ENCODE data around the gene OR13F1.

OR13F1 gene, protein sequence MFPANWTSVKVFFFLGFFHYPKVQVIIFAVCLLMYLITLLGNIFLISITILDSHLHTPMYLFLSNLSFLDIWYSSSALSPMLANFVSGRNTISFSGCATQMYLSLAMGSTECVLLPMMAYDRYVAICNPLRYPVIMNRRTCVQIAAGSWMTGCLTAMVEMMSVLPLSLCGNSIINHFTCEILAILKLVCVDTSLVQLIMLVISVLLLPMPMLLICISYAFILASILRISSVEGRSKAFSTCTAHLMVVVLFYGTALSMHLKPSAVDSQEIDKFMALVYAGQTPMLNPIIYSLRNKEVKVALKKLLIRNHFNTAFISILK

DNA sequence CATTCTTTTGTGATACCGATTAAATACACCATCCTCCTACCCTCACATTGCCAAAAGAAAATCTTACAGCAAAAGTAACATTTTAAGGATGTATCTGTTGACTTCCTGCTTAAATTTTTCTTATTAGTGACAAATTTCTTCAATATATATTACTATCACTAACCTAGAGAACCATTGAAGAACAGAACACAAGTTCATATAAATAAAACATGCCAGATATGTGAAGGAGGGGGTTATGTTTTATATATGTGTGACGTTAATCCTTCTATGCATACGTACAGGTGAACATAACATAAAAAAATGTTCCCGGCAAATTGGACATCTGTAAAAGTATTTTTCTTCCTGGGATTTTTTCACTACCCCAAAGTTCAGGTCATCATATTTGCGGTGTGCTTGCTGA lies at the start of gene OR13F1:
TSS of gene OR13F1 (plus strand) at position 301 of the 400 bp plus-strand sequence. CDS start at position 301, 0 bp downstream.
- H3K27me3 ChIP-seq (ENCODE audit: low read depth, low read length): no peaks in the 10 kb centered on the region
- H3K4me1 ChIP-seq (ENCODE audit: low read length): no peaks in the 10 kb centered on the region
- H3K36me3 ChIP-seq (replicated peaks; ENCODE audit: low read depth, low read length): no peaks in the 10 kb centered on the region
- H3K4me3 ChIP-seq (ENCODE audit: low read length): no peak within 1 kb of the TSS
- TF ChIP-seq, protein P1, sequence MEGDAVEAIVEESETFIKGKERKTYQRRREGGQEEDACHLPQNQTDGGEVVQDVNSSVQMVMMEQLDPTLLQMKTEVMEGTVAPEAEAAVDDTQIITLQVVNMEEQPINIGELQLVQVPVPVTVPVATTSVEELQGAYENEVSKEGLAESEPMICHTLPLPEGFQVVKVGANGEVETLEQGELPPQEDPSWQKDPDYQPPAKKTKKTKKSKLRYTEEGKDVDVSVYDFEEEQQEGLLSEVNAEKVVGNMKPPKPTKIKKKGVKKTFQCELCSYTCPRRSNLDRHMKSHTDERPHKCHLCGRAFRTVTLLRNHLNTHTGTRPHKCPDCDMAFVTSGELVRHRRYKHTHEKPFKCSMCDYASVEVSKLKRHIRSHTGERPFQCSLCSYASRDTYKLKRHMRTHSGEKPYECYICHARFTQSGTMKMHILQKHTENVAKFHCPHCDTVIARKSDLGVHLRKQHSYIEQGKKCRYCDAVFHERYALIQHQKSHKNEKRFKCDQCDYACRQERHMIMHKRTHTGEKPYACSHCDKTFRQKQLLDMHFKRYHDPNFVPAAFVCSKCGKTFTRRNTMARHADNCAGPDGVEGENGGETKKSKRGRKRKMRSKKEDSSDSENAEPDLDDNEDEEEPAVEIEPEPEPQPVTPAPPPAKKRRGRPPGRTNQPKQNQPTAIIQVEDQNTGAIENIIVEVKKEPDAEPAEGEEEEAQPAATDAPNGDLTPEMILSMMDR (IDR thresholded peaks at IDR 0.05; ENCODE audit: low read depth, low read length): no peak
- TF ChIP-seq EZH2phosphoT487 (IDR thresholded peaks at IDR 0.05; ENCODE audit: low read depth): no peak
- H4K20me1 ChIP-seq (ENCODE audit: insufficient read depth, low read length): no peaks in the 10 kb centered on the region
- no peaks in the 10 kb centered on the region for H3K9me3 ChIP-seq (ENCODE audit: insufficient read depth, low read length)
- H3K9ac ChIP-seq (ENCODE audit: low read length): no peak within 1 kb of the TSS
- no peak within 1 kb of the TSS for H2AFZ ChIP-seq (ENCODE audit: low read depth, low read length)
- no peak within 1 kb of the TSS for H3K4me2 ChIP-seq (ENCODE audit: low read length)
- H3K79me2 ChIP-seq (ENCODE audit: low read length): no peaks in the 10 kb centered on the region
- no peak within 1 kb of the TSS for H3K27ac ChIP-seq (ENCODE audit: low read length)

- H3K4me3 ChIP-seq (ENCODE audit: low read length): no peak overlapping the region
- TF ChIP-seq EZH2phosphoT487 (IDR thresholded peaks at IDR 0.05; ENCODE audit: low read depth): no peak
- TF ChIP-seq, protein P1 (IDR thresholded peaks at IDR 0.05; ENCODE audit: low read depth, low read length): no peak
- H3K27ac ChIP-seq (ENCODE audit: low read length): no peak overlapping the region
- H3K4me1 ChIP-seq (ENCODE audit: low read length): no peaks in the 10 kb centered on the region
- H3K27me3 ChIP-seq (ENCODE audit: low read depth, low read length): no peaks in the 10 kb centered on the region
- H3K9ac ChIP-seq (ENCODE audit: low read length): no peak overlapping the region
- H3K4me2 ChIP-seq (ENCODE audit: low read length): no peak overlapping the region
- H3K79me2 ChIP-seq (ENCODE audit: low read length): no peaks in the 10 kb centered on the region
- H3K9me3 ChIP-seq (ENCODE audit: insufficient read depth, low read length): no peaks in the 10 kb centered on the region
- H2AFZ ChIP-seq (ENCODE audit: low read depth, low read length): no peak overlapping the region
- no peaks in the 10 kb centered on the region for H3K36me3 ChIP-seq (replicated peaks; ENCODE audit: low read depth, low read length)
- no peaks in the 10 kb centered on the region for H4K20me1 ChIP-seq (ENCODE audit: insufficient read depth, low read length)
Observed at GRCh38 chr9:104456831-104457230, 47.2 kb upstream of the OR13F1 start.

- H2AFZ ChIP-seq (ENCODE audit: low read depth, low read length): no peak overlapping the region
- H3K9me3 ChIP-seq (ENCODE audit: insufficient read depth, low read length): no peaks in the 10 kb centered on the region
- no peaks in the 10 kb centered on the region for H4K20me1 ChIP-seq (ENCODE audit: insufficient read depth, low read length)
- H3K79me2 ChIP-seq (ENCODE audit: low read length): no peaks in the 10 kb centered on the region
- H3K36me3 ChIP-seq (replicated peaks; ENCODE audit: low read depth, low read length): no peaks in the 10 kb centered on the region
- no peaks in the 10 kb centered on the region for H3K4me1 ChIP-seq (ENCODE audit: low read length)
- no peak overlapping the region for H3K4me2 ChIP-seq (ENCODE audit: low read length)
- H3K27me3 ChIP-seq (ENCODE audit: low read depth, low read length): no peaks in the 10 kb centered on the region
- no peak overlapping the region for H3K27ac ChIP-seq (ENCODE audit: low read length)
- no peak for TF ChIP-seq EZH2phosphoT487 (IDR thresholded peaks at IDR 0.05; ENCODE audit: low read depth)
- TF ChIP-seq, protein P1 (IDR thresholded peaks at IDR 0.05; ENCODE audit: low read depth, low read length): no peak
- H3K9ac ChIP-seq (ENCODE audit: low read length): no peak overlapping the region
- H3K4me3 ChIP-seq (ENCODE audit: low read length): no peak overlapping the region
Observed at GRCh38 chr9:104463864-104464263, 40.2 kb upstream of the OR13F1 start.

DNA sequence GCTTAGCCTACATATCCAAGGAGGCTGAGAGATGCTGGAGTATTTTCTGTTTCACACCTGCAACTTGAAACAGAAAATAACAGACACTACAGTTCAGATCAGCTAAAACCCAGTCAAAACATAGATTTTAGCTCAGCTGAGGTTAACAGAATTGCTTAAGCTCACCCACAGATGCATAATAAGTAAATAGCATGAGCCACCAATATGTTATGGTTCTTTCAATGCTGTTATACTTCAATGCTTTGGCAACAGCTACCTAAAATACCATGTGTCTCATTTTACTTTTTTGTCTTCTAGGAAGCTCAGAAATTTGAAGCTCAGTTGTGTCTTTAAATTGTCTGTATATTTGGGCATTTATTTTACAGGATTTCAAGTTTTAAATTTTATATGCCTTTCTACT lies 35.8 kb upstream of the OR13F1 start:
- H3K36me3 ChIP-seq (replicated peaks; ENCODE audit: low read depth, low read length): no peaks in the 10 kb centered on the region
- H4K20me1 ChIP-seq (ENCODE audit: insufficient read depth, low read length): no peaks in the 10 kb centered on the region
- H3K27me3 ChIP-seq (ENCODE audit: low read depth, low read length): no peaks in the 10 kb centered on the region
- H3K4me3 ChIP-seq (ENCODE audit: low read length): no peak overlapping the region
- H2AFZ ChIP-seq (ENCODE audit: low read depth, low read length): no peak overlapping the region
- no peaks in the 10 kb centered on the region for H3K4me1 ChIP-seq (ENCODE audit: low read length)
- no peaks in the 10 kb centered on the region for H3K79me2 ChIP-seq (ENCODE audit: low read length)
- no peaks in the 10 kb centered on the region for H3K9me3 ChIP-seq (ENCODE audit: insufficient read depth, low read length)
- no peak overlapping the region for H3K4me2 ChIP-seq (ENCODE audit: low read length)
- no peak overlapping the region for H3K9ac ChIP-seq (ENCODE audit: low read length)
- H3K27ac ChIP-seq (ENCODE audit: low read length): no peak overlapping the region
- TF ChIP-seq, protein P1 (IDR thresholded peaks at IDR 0.05; ENCODE audit: low read depth, low read length): no peak
- no peak for TF ChIP-seq EZH2phosphoT487 (IDR thresholded peaks at IDR 0.05; ENCODE audit: low read depth)
